WERI-Rb-1 (cell line): Measurements from ENCODE around the gene PDE8B.

ENCODE experiments used
- DNase-seq: peaks from one replicate; pipeline ENCODE4 v3.0.0-alpha.2; 2020
- H3K27ac ChIP-seq: fragments of 250-450 bp; sonication (Bioruptor Pico); 2 replicates; pipeline ENCODE4 v1.5.1; 2020; ENCODE audit warnings: mild to moderate bottlenecking, moderate library complexity
- H3K27me3 ChIP-seq: fragments of 250-450 bp; sonication (Bioruptor Pico); 2 replicates; pipeline ENCODE4 v1.5.1; 2021; ENCODE audit warnings: mild to moderate bottlenecking, low read depth, moderate library complexity; ENCODE audit not compliant: insufficient read depth, severe bottlenecking
- H3K36me3 ChIP-seq: fragments of 250-450 bp; sonication (Bioruptor Pico); 2 replicates; pipeline ENCODE4 v1.5.1; 2020; ENCODE audit warnings: mild to moderate bottlenecking, moderate library complexity
- H3K4me3 ChIP-seq: 2 replicates; pipeline ENCODE4 v1.5.1; 2011; ENCODE audit warnings: low read depth, mild to moderate bottlenecking, control low read depth, low read length
- H3K9me3 ChIP-seq: fragments of 250-450 bp; sonication (Bioruptor Pico); 2 replicates; pipeline ENCODE4 v1.5.1; 2021; ENCODE audit warnings: mild to moderate bottlenecking, moderate library complexity; ENCODE audit not compliant: severe bottlenecking
- CTCF ChIP-seq: IDR thresholded peaks from 2 replicates; pipeline ENCODE4 v1.5.1; 2011; ENCODE audit warnings: low read depth, mild to moderate bottlenecking, control low read depth, inconsistent platforms, low read length

Gene PDE8B

GRCh38 chr5:77210091-77210963, at the start of gene PDE8B:
PDE8B (plus strand) TSS chr5:77210680; CDS start chr5:77210926, 246 bp downstream.
- no peaks in the 10 kb centered on the region for H3K9me3 ChIP-seq
- H3K4me3 ChIP-seq: peak within 1 kb of the TSS; percentile 52
- H3K27ac ChIP-seq: no peak within 1 kb of the TSS
- H3K36me3 ChIP-seq: no peaks in the 10 kb centered on the region
- TF ChIP-seq CTCF: no peak
- no peaks in the 10 kb centered on the region for H3K27me3 ChIP-seq
- DNase-seq: no peak

- no peak for DNase-seq
- H3K9me3 ChIP-seq: no peaks in the 10 kb centered on the region
- H3K4me3 ChIP-seq: no peak overlapping the region
- TF ChIP-seq CTCF: no peak
- H3K36me3 ChIP-seq: no peaks in the 10 kb centered on the region
- no peak overlapping the region for H3K27ac ChIP-seq
- no peaks in the 10 kb centered on the region for H3K27me3 ChIP-seq
These were observed 47.0 kb upstream of the PDE8B start for GRCh38 chr5:77163453-77163852.

- Histone ChIP-seq H3K27ac (no peak overlapping the region), H3K9me3 (no peaks in the 10 kb centered on the region), H3K36me3 (no peaks in the 10 kb centered on the region), H3K4me3 (no peak overlapping the region), H3K27me3 (no peaks in the 10 kb centered on the region)
- no peak for TF ChIP-seq CTCF
- DNase-seq: no peak
These were observed 43.4 kb upstream of the PDE8B start for GRCh38 chr5:77167063-77167462.

- no peak for TF ChIP-seq CTCF
- Histone ChIP-seq H3K4me3 (no peak overlapping the region), H3K27ac (no peak overlapping the region)
These were observed 42.8 kb upstream of the PDE8B start for GRCh38 chr5:77167695-77168121.

GRCh38 chr5:77168161-77168878, 42.2 kb upstream of the PDE8B start:
- Histone ChIP-seq H3K4me3 (no peak overlapping the region), H3K9me3 (no peaks in the 10 kb centered on the region), H3K27me3 (no peaks in the 10 kb centered on the region), H3K27ac (no peak overlapping the region), H3K36me3 (no peaks in the 10 kb centered on the region)
- no peak for TF ChIP-seq CTCF
- no peak for DNase-seq

More at GRCh38 chr5:77167695-77168121, 42.8 kb upstream of the PDE8B start:
- no peak for DNase-seq
- Histone ChIP-seq H3K27me3 (no peaks in the 10 kb centered on the region), H3K36me3 (no peaks in the 10 kb centered on the region), H3K9me3 (no peaks in the 10 kb centered on the region)
